Activated CD4-positive, alpha-beta T cell treated with anti-CD3 and anti-CD28 coated beads, Interleukin-10, Interleukin-2, amounts not matched to agents 100 ng/mL and 50 ng/mL, durations not matched to agents 16 hours and 8 hours (primary cell): ENCODE results near the gene EPB42.
A peak's percentile ranks its signal among the peaks of the same experiment; 100 is the strongest.
"Not testable (repeated sequence)": the region's sequence is repeated elsewhere in the genome, so short reads cannot be mapped to it uniquely, and the experiment has no call there.

Experiments
- DNase-seq: peaks from one replicate; pipeline ENCODE4 v3.0.0-alpha.2; 2020

EPB42 gene

GRCh38 chr15:43184407-43185124 lies 36.3 kb downstream of the EPB42 start:
- no peak for DNase-seq

GRCh38 chr15:43183270-43183669 lies 37.5 kb downstream of the EPB42 start:
- DNase-seq: no peak

GRCh38 chr15:43177147-43177546 lies 43.7 kb downstream of the EPB42 start:
- DNase-seq: not testable (repeated sequence)

- not testable (repeated sequence) for DNase-seq
Measured at GRCh38 chr15:43175656-43176309, 45.0 kb downstream of the EPB42 start.

GRCh38 chr15:43169888-43170287 lies 50.9 kb downstream of the EPB42 start:
- no peak for DNase-seq

GRCh38 chr15:43168192-43169107 lies 52.4 kb downstream of the EPB42 start:
- DNase-seq: no peak

GRCh38 chr15:43167261-43167660 lies 53.6 kb downstream of the EPB42 start:
- not testable (repeated sequence) for DNase-seq

GRCh38 chr15:43165801-43166325 lies 55.0 kb downstream of the EPB42 start:
- no peak for DNase-seq

GRCh38 chr15:43153269-43153668 lies 67.5 kb downstream of the EPB42 start:
- no peak for DNase-seq

GRCh38 chr15:43151688-43152087 lies 69.1 kb downstream of the EPB42 start:
- peak; percentile 34 for DNase-seq

- no peak for DNase-seq
Measured at GRCh38 chr15:43150191-43150929, 70.5 kb downstream of the EPB42 start.
